Chondrocyte (in vitro differentiated cells): ENCODE measurements around the gene ADAMTS3. TPM values are rescaled to one million over a fixed set of nuclear protein-coding genes. Genes with fewer than 3 reads are reported as not detected.

ENCODE experiments used
- DNase-seq: peaks from one replicate; pipeline ENCODE4 v3.0.0; 2021; ENCODE audit warnings: mixed read lengths, low spot score
- H3K27ac Mint-ChIP-seq: one replicate; pipeline ENCODE4 v1.8.0; 2021; ENCODE audit warnings: mild to moderate bottlenecking, moderate library complexity, mixed read lengths; ENCODE audit not compliant: unreplicated experiment
- H3K27me3 Mint-ChIP-seq: 2 replicates; pipeline ENCODE4 v1.8.0; 2021; ENCODE audit warnings: low read depth, mixed read lengths
- H3K36me3 Mint-ChIP-seq: 2 replicates; pipeline ENCODE4 v1.8.0; 2021; ENCODE audit warnings: low read depth, mixed read lengths
- H3K4me1 Mint-ChIP-seq: 2 replicates; pipeline ENCODE4 v1.8.0; 2021; ENCODE audit warnings: low read depth, mild to moderate bottlenecking, mixed read lengths
- H3K4me3 Mint-ChIP-seq: one replicate; pipeline ENCODE4 v1.8.0; 2021; ENCODE audit warnings: mild to moderate bottlenecking, moderate library complexity, mixed read lengths; ENCODE audit not compliant: unreplicated experiment
- H3K9me3 Mint-ChIP-seq: 2 replicates; pipeline ENCODE4 v1.8.0; 2021; ENCODE audit warnings: low read depth, mixed read lengths
- CTCF ChIP-seq: fragments of 200-600 bp; sonication (generic); IDR thresholded peaks from 2 replicates; pipeline ENCODE4 v1.5.0; 2021; ENCODE audit warnings: antibody characterized with exemption, mild to moderate bottlenecking, moderate library complexity
- total RNA-seq: library from RNA; stranded (reverse); gene quantifications from 3 replicates; pipeline ENCODE4 v1.2.1, GENCODE V29; 2021

The ADAMTS3 gene
- total RNA-seq, 1 donor from 2014 or later: 0.60 TPM

GRCh38 chr4:72564184-72564583 lies 4.8 kb downstream of the ADAMTS3 start:
- no peak overlapping the region for H3K27ac Mint-ChIP-seq
- no peak overlapping the region for H3K4me3 Mint-ChIP-seq
- no peak for DNase-seq
- no peaks in the 10 kb centered on the region for H3K27me3 Mint-ChIP-seq
- H3K36me3 Mint-ChIP-seq: no peaks in the 10 kb centered on the region
- peaks cover 15% of the 10 kb centered on the region for H3K4me1 Mint-ChIP-seq
- no peaks in the 10 kb centered on the region for H3K9me3 Mint-ChIP-seq
- TF ChIP-seq CTCF: no peak

- no peak overlapping the region for H3K4me3 Mint-ChIP-seq
- no peak for DNase-seq
- H3K4me1 Mint-ChIP-seq: no peaks in the 10 kb centered on the region
- no peaks in the 10 kb centered on the region for H3K36me3 Mint-ChIP-seq
- H3K27me3 Mint-ChIP-seq: no peaks in the 10 kb centered on the region
- no peaks in the 10 kb centered on the region for H3K9me3 Mint-ChIP-seq
- H3K27ac Mint-ChIP-seq: no peak overlapping the region
- no peak for TF ChIP-seq CTCF
Measured at GRCh38 chr4:72558655-72559054, 10.4 kb downstream of the ADAMTS3 start.

GRCh38 chr4:72557021-72557420 lies 12.0 kb downstream of the ADAMTS3 start:
- no peaks in the 10 kb centered on the region for H3K36me3 Mint-ChIP-seq
- no peak overlapping the region for H3K4me3 Mint-ChIP-seq
- no peak overlapping the region for H3K27ac Mint-ChIP-seq
- DNase-seq: no peak
- H3K4me1 Mint-ChIP-seq: no peaks in the 10 kb centered on the region
- no peaks in the 10 kb centered on the region for H3K9me3 Mint-ChIP-seq
- H3K27me3 Mint-ChIP-seq: no peaks in the 10 kb centered on the region
- TF ChIP-seq CTCF: no peak

- H3K27ac Mint-ChIP-seq: no peak overlapping the region
Measured at GRCh38 chr4:72555377-72555831, 13.6 kb downstream of the ADAMTS3 start.

GRCh38 chr4:72553540-72554337 lies 15.3 kb downstream of the ADAMTS3 start:
- no peak overlapping the region for H3K27ac Mint-ChIP-seq
- H3K4me1 Mint-ChIP-seq: no peaks in the 10 kb centered on the region
- no peaks in the 10 kb centered on the region for H3K36me3 Mint-ChIP-seq
- no peak overlapping the region for H3K4me3 Mint-ChIP-seq
- no peak for DNase-seq
- no peaks in the 10 kb centered on the region for H3K27me3 Mint-ChIP-seq
- H3K9me3 Mint-ChIP-seq: no peaks in the 10 kb centered on the region
- TF ChIP-seq CTCF: no peak

More at GRCh38 chr4:72555377-72555831, 13.6 kb downstream of the ADAMTS3 start:
- DNase-seq: no peak
- H3K36me3 Mint-ChIP-seq: no peaks in the 10 kb centered on the region
- H3K27me3 Mint-ChIP-seq: no peaks in the 10 kb centered on the region
- no peak overlapping the region for H3K4me3 Mint-ChIP-seq
- no peaks in the 10 kb centered on the region for H3K4me1 Mint-ChIP-seq
- H3K9me3 Mint-ChIP-seq: no peaks in the 10 kb centered on the region
- no peak for TF ChIP-seq CTCF
